ENCODE results near the gene TRAK1. TPM values are rescaled to one million over a fixed set of nuclear protein-coding genes. Genes with fewer than 3 reads are reported as not detected.

TRAK1 gene
- total and polyA plus RNA-seq, 10 of the 15 experiments (the other 5 are each of a cell fraction or from before 2014, with no cell fraction given), result 6.6 to 46.2 (median 23.7) TPM

- CTCF ChIA-PET, result no interaction called here
- Histone ChIP-seq H3K9ac (ENCODE audit: control insufficient read depth, insufficient read depth, low read length) (no peak overlapping the region), H3K27me3 (replicated peaks in 1 of 2; ENCODE audit: control insufficient read depth in 2 of 2, insufficient read depth in 2 of 2, low read length in 1 of 2) (0 out of 4 replicates have a peak, but pooled peaks cover 0 to 2% of the 10 kb centered on the region in 2 experiments), H3K9me3 (replicated peaks; ENCODE audit: control insufficient read depth, insufficient read depth, low read length) (no peaks in the 10 kb centered on the region; the same call in 2 of the 3 replicates), H3K4me1 (ENCODE audit: control insufficient read depth, insufficient read depth, low read length) (peaks cover 9% of the 10 kb centered on the region), H3K36me3 (ENCODE audit: control insufficient read depth in 2 of 2, insufficient read depth in 2 of 2, low read length in 1 of 2) (no peaks in the 10 kb centered on the region), H3K79me2 (ENCODE audit: control insufficient read depth, insufficient read depth, low read length) (no peaks in the 10 kb centered on the region), H3K4me2 (ENCODE audit: control insufficient read depth, insufficient read depth) (no peak overlapping the region), H4K20me1 (ENCODE audit: control insufficient read depth, insufficient read depth) (no peaks in the 10 kb centered on the region), H2AFZ (ENCODE audit: control insufficient read depth, low read depth, low read length) (no peak overlapping the region), H3K27ac (ENCODE audit: control insufficient read depth, insufficient read depth) (no peak overlapping the region), H3K4me3 (no peak overlapping the region)
- RAD21 ChIA-PET (ENCODE audit: unreplicated experiment), result no interaction called here
- no TSS peak for BruUV-seq (replicated peaks)
- TF ChIP-seq HDAC2 (IDR thresholded peaks at IDR 0.05) (no peak), TCF3 (IDR thresholded peaks at IDR 0.05; ENCODE audit: borderline replicate concordance, insufficient read depth, low read depth, low read length) (no peak), ZBTB40 (IDR thresholded peaks at IDR 0.05; ENCODE audit: borderline replicate concordance) (no peak), RELA (IDR thresholded peaks at IDR 0.05; ENCODE audit: borderline replicate concordance, partially characterized antibody) (no peak), HDAC6 (IDR thresholded peaks at IDR 0.05; ENCODE audit: unreplicated experiment) (no peak), FOXK2 (IDR thresholded peaks at IDR 0.05) (no peak), KDM1A (IDR thresholded peaks at IDR 0.05; ENCODE audit: borderline replicate concordance) (no peak), YBX1 (IDR thresholded peaks at IDR 0.05) (no peak), SKIL (IDR thresholded peaks at IDR 0.05; ENCODE audit: low read depth, poor library complexity, severe bottlenecking) (no peak), POLR2AphosphoS2 (IDR thresholded peaks at IDR 0.05; ENCODE audit: low read depth, low read length) (no peak)
- SMC1A ChIA-PET (ENCODE audit: uncharacterized antibody, unreplicated experiment), result no interaction called here
- POLR2A ChIA-PET, result interaction anchor here (0.6 kb wide), 1 partner anchor 132 kb away, joined by 3 read pairs; no protein-coding TSS in a partner anchor
- in situ Hi-C loops (cut with MboI), result no loop called here
- DNase-seq (ENCODE audit: low read depth, low spot score) (no peak), ATAC-seq (no peak), FAIRE-seq (no peak)
- intact Hi-C loops (cut with micrococcal nuclease; ENCODE audit: unreplicated experiment), result no loop called here
Measured at GRCh38 chr3:42271786-42272185, 180.6 kb downstream of the TRAK1 start.

Data from GM12878 (cell line).